Measurements from ENCODE around the gene PREX1.

GRCh38 chr20:48761023-48761785, 66.6 kb downstream of the PREX1 start:
- TF ChIP-seq CREB5 (CRISPR knock-in tag; IDR thresholded peaks at IDR 0.05; ENCODE audit: low read depth), result no peak
- no peak for TF ChIP-seq ARNTL (CRISPR knock-in tag; IDR thresholded peaks at IDR 0.05; ENCODE audit: borderline replicate concordance, low read depth)
- no peak for TF ChIP-seq TSHZ2 (CRISPR knock-in tag; IDR thresholded peaks at IDR 0.05)
